Transverse colon (tissue), 4 donors: ENCODE results near the gene EPHB2.

Experiments
- EP300 ChIP-seq: sonication (generic); formaldehyde crosslinking; IDR thresholded peaks from one replicate; pipeline ENCODE4 v1.6.1; 2017; ENCODE audit warnings: antibody characterized with exemption, low read depth
- POLR2A ChIP-seq: fragments of 450-650 bp; IDR thresholded peaks from one replicate; pipeline ENCODE4 v1.6.1; 2016; ENCODE audit warnings: antibody characterized with exemption, mild to moderate bottlenecking, moderate library complexity
- POLR2AphosphoS5 ChIP-seq, 3 donors: sonication (generic); formaldehyde crosslinking; IDR thresholded peaks; one replicate each; pipeline ENCODE4 v1.6.1; 2016; ENCODE audit warnings: antibody characterized with exemption in 3 of 3
- TF ChIP-seq, protein P1 (sequence below), 5 experiments: fragments of 200-600 bp in 3 of 5; fragments of 450-650 bp in 2 of 5; sonication (generic) in 3 of 5; IDR thresholded peaks; 1 replicate in 2 of 5; 2 replicates in 3 of 5; pipeline ENCODE4 v1.5.1; 2016 to 2017; ENCODE audit warnings: antibody characterized with exemption in 5 of 5, inconsistent platforms in 3 of 5, mild to moderate bottlenecking in 2 of 5, moderate library complexity in 1 of 5

GRCh38 chr1:22769932-22770331, 59.3 kb downstream of the EPHB2 start:
- TF ChIP-seq, protein P1, sequence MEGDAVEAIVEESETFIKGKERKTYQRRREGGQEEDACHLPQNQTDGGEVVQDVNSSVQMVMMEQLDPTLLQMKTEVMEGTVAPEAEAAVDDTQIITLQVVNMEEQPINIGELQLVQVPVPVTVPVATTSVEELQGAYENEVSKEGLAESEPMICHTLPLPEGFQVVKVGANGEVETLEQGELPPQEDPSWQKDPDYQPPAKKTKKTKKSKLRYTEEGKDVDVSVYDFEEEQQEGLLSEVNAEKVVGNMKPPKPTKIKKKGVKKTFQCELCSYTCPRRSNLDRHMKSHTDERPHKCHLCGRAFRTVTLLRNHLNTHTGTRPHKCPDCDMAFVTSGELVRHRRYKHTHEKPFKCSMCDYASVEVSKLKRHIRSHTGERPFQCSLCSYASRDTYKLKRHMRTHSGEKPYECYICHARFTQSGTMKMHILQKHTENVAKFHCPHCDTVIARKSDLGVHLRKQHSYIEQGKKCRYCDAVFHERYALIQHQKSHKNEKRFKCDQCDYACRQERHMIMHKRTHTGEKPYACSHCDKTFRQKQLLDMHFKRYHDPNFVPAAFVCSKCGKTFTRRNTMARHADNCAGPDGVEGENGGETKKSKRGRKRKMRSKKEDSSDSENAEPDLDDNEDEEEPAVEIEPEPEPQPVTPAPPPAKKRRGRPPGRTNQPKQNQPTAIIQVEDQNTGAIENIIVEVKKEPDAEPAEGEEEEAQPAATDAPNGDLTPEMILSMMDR (IDR thresholded peaks at IDR 0.05) = no peak
- TF ChIP-seq POLR2A (no peak), EP300 (no peak), POLR2AphosphoS5 (IDR thresholded peaks at IDR 0.05) (no peak)
